Trophoblast cell (in vitro differentiated cells and primary cell): ENCODE measurements around the gene SMCR8.
"Not testable (repeated sequence)": the region's sequence is repeated elsewhere in the genome, so short reads cannot be mapped to it uniquely, and the experiment has no call there.

Source experiments
- DNase-seq, 2 donors: peaks; one replicate each; pipeline ENCODE4 v3.0.0-alpha.2; 2016
- H2AFZ ChIP-seq: 2 replicates; pipeline ENCODE4 v1.6.1; 2013; ENCODE audit warnings: low read length, moderate library complexity, mild to moderate bottlenecking; ENCODE audit not compliant: insufficient read depth, poor library complexity
- H2AK5ac ChIP-seq: 2 replicates; pipeline ENCODE4 v1.6.1; 2013; ENCODE audit warnings: mild to moderate bottlenecking, low read length
- H2BK120ac ChIP-seq: 2 replicates; pipeline ENCODE4 v1.6.1; 2013; ENCODE audit warnings: low read length, mild to moderate bottlenecking, moderate library complexity; ENCODE audit not compliant: insufficient read depth, poor library complexity
- H2BK12ac ChIP-seq: 2 replicates; pipeline ENCODE4 v1.6.1; 2013; ENCODE audit warnings: mild to moderate bottlenecking, low read length, moderate library complexity
- H2BK5ac ChIP-seq: 2 replicates; pipeline ENCODE4 v1.6.1; 2013; ENCODE audit warnings: low read length, low read depth, moderate library complexity, mild to moderate bottlenecking; ENCODE audit not compliant: poor library complexity
- H3K14ac ChIP-seq: 2 replicates; pipeline ENCODE4 v1.6.1; 2013; ENCODE audit warnings: mild to moderate bottlenecking, low read length
- H3K18ac ChIP-seq: 2 replicates; pipeline ENCODE4 v1.6.1; 2013; ENCODE audit warnings: mild to moderate bottlenecking, low read length
- H3K23ac ChIP-seq: 2 replicates; pipeline ENCODE4 v1.6.1; 2013; ENCODE audit warnings: low read length
- H3K27ac ChIP-seq: 2 replicates; pipeline ENCODE4 v1.5.1; 2013; ENCODE audit warnings: low read depth, mild to moderate bottlenecking, inconsistent platforms, low read length, moderate library complexity
- H3K27me3 ChIP-seq: 2 replicates; pipeline ENCODE4 v1.6.1; 2013; ENCODE audit warnings: inconsistent platforms, mild to moderate bottlenecking, low read length, moderate library complexity; ENCODE audit not compliant: insufficient read depth
- H3K36me3 ChIP-seq, 2 experiments: 1 replicate in 1 of 2; 2 replicates in 1 of 2; pipeline ENCODE4 v1.6.1; 2013; ENCODE audit warnings: low read length in 2 of 2, mild to moderate bottlenecking in 2 of 2, moderate library complexity in 1 of 2; ENCODE audit not compliant: insufficient read depth in 2 of 2, control insufficient read depth in 1 of 2
- H3K4ac ChIP-seq: 2 replicates; pipeline ENCODE4 v1.6.1; 2013; ENCODE audit warnings: low read depth, mild to moderate bottlenecking, low read length, moderate library complexity
- H3K4me1 ChIP-seq, 2 experiments: 1 replicate in 1 of 2; 2 replicates in 1 of 2; pipeline ENCODE4 v1.6.1; 2013; ENCODE audit warnings: low read length in 2 of 2, mild to moderate bottlenecking in 2 of 2, moderate library complexity in 1 of 2; ENCODE audit not compliant: insufficient read depth in 2 of 2, control insufficient read depth in 1 of 2
- H3K4me2 ChIP-seq: 2 replicates; pipeline ENCODE4 v1.6.1; 2013; ENCODE audit warnings: inconsistent platforms, mild to moderate bottlenecking, low read length, moderate library complexity
- H3K4me3 ChIP-seq: 2 replicates; pipeline ENCODE4 v1.5.1; 2013; ENCODE audit warnings: mild to moderate bottlenecking, low read depth, low read length, inconsistent platforms
- H3K79me1 ChIP-seq: one replicate; pipeline ENCODE4 v1.6.1; 2013; ENCODE audit warnings: low read length
- H3K79me2 ChIP-seq: 2 replicates; pipeline ENCODE4 v1.6.1; 2013; ENCODE audit warnings: low read length, mild to moderate bottlenecking; ENCODE audit not compliant: control insufficient read depth, insufficient read depth, poor library complexity
- H3K9ac ChIP-seq: 2 replicates; pipeline ENCODE4 v1.6.1; 2013; ENCODE audit warnings: mild to moderate bottlenecking, low read length
- H3K9me3 ChIP-seq: 2 replicates; pipeline ENCODE4 v1.6.1; 2013; ENCODE audit warnings: low read depth, mild to moderate bottlenecking, control low read depth, inconsistent platforms, low read length; ENCODE audit not compliant: insufficient read depth
- H4K12ac ChIP-seq: 2 replicates; pipeline ENCODE4 v1.6.1; 2013; ENCODE audit warnings: low read depth, mild to moderate bottlenecking, low read length, moderate library complexity
- H4K8ac ChIP-seq: 2 replicates; pipeline ENCODE4 v1.6.1; 2013; ENCODE audit warnings: low read depth, mild to moderate bottlenecking, low read length, moderate library complexity
- H4K91ac ChIP-seq: one replicate; pipeline ENCODE4 v1.6.1; 2013; ENCODE audit warnings: low read depth, mild to moderate bottlenecking, low read length, moderate library complexity
- WGBS: extraction: QIAGEN DNeasy Blood & Tissue Kit; methylation state at CpG from one replicate; pipeline ENCODE4 v1.1.7; 2013; ENCODE audit warnings: missing lambda C conversion rate; ENCODE audit not compliant: insufficient read length, insufficient coverage; ENCODE audit errors: extremely low coverage; 5-methylcytosine and 5-hydroxymethylcytosine counted together

The SMCR8 gene

DNA sequence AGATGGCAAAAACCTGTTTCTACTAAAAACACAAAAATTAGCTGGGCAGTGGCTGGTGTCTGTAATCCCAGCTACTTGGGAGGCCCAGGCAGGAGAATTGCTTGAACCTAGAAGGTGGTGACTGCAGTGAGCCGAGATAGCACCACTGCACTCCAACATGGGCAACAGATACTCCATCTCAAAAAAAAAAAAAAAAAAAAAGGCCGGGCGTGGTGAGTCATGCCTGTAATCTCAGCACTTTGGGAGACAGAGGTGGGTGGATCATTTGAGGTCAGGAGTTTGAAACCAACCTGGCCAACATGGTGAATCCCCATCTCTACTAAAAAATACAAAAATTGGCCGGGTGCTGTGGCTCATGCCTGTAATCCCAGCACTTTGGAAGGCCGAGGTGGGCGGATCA is 58.1 kb downstream of the SMCR8 start:
- H3K23ac ChIP-seq, H2BK5ac ChIP-seq, H3K79me1 ChIP-seq, H3K14ac ChIP-seq, H3K4ac ChIP-seq, H3K9ac ChIP-seq, H2AFZ ChIP-seq, H3K79me2 ChIP-seq, H3K27me3 ChIP-seq, H3K18ac ChIP-seq, H2AK5ac ChIP-seq, H3K4me1 ChIP-seq, H2BK12ac ChIP-seq, H3K27ac ChIP-seq, H4K8ac ChIP-seq, H3K36me3 ChIP-seq, H3K4me2 ChIP-seq, H3K4me3 ChIP-seq, H2BK120ac ChIP-seq, H4K91ac ChIP-seq, H3K9me3 ChIP-seq, H4K12ac ChIP-seq: not testable (repeated sequence)
- DNase-seq = peak; percentile 36 to 52
- no CpG with 5 or more reads among the region's 6 CpGs for WGBS

GRCh38 chr17:18374216-18374615 is 59.1 kb downstream of the SMCR8 start:
- Histone ChIP-seq H3K18ac (no peak overlapping the region), H3K79me2 (no peaks in the 10 kb centered on the region), H2BK12ac (no peak overlapping the region), H3K36me3 (no peaks in the 10 kb centered on the region), H3K4me1 (no peaks in the 10 kb centered on the region), H3K27ac (no peak overlapping the region), H4K91ac (no peak overlapping the region), H3K14ac (no peak overlapping the region), H2AK5ac (no peak overlapping the region), H3K9ac (no peak overlapping the region), H4K8ac (no peak overlapping the region), H2BK5ac (no peak overlapping the region), H3K27me3 (no peaks in the 10 kb centered on the region), H3K4ac (no peak overlapping the region), H3K79me1 (no peaks in the 10 kb centered on the region), H2BK120ac (no peak overlapping the region), H3K9me3 (peaks cover 1% of the 10 kb centered on the region), H3K23ac (no peak overlapping the region), H4K12ac (no peak overlapping the region), H3K4me3 (no peak overlapping the region), H2AFZ (no peak overlapping the region), H3K4me2 (no peak overlapping the region)
- DNase-seq = peak; percentile 90 to 94
- no CpG with 5 or more reads among the region's 7 CpGs for WGBS
